Transverse colon (tissue), 3 donors: ENCODE data around the gene MAN2C1.

Experiments
- CTCF ChIP-seq, 5 experiments: fragments of 200-600 bp in 3 of 5; fragments of 450-650 bp in 2 of 5; sonication (generic) in 3 of 5; IDR thresholded peaks; 1 replicate in 2 of 5; 2 replicates in 3 of 5; pipeline ENCODE4 v1.5.1; 2016 to 2017; ENCODE audit warnings: antibody characterized with exemption in 5 of 5, inconsistent platforms in 3 of 5, mild to moderate bottlenecking in 2 of 5, moderate library complexity in 1 of 5
- EP300 ChIP-seq: sonication (generic); formaldehyde crosslinking; IDR thresholded peaks from one replicate; pipeline ENCODE4 v1.6.1; 2017; ENCODE audit warnings: antibody characterized with exemption, low read depth

- TF ChIP-seq CTCF (IDR thresholded peaks at IDR 0.05) (no peak), EP300 (no peak)
These were observed 1.4 kb downstream of the MAN2C1 start for GRCh38 chr15:75367006-75367405.
